HG03108 (cell line): ENCODE measurements around the gene C9orf78.
"Not testable (repeated sequence)": the region's sequence is repeated elsewhere in the genome, so short reads cannot be mapped to it uniquely, and the experiment has no call there.

Experiments used
- ATAC-seq: cut with Tn5 transposase; IDR thresholded peaks from one replicate; pipeline ENCODE4 v1.9.1; 2021; ENCODE audit warnings: moderate library complexity; ENCODE audit not compliant: unreplicated experiment

C9orf78 gene

DNA sequence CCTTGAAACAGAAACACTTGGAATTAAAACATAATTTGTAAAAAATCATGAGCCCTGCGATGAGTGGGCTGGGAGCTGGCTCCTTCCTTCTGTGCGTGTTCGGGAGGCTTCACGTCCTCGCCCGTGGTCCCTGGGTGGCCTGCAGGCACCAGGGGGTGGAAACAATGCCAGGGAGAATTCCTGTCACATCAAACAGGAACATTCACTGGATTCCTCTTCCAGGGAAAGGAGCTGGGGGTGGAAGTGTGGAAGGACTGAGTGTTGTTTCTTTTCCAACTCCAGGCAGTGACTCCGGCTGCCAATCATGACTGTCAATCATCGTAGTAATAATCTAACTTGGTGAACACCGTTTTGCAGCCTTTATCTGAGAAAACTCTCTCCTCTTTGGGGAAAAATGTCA lies 21.4 kb downstream of the C9orf78 start:
- no peak for ATAC-seq

DNA sequence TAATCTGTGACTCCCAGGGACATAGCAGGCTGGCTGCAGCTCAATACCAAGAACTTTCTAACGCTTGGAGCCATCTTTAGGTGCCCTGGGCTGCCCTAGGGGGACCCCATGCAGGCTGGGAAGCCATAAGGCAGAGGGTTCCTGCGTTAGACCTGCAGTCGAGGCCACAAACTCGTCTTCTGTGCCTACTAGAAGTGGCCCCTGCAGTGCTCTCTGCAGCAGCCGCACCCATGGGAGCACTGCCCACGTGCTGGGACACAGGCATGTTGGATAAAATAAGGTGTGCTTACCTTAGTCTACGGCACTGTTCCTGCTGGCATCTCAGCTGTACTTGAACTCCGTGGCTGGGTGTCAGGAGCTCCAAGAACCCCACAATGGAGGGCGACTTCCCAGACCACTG lies 22.7 kb downstream of the C9orf78 start:
- no peak for ATAC-seq

DNA sequence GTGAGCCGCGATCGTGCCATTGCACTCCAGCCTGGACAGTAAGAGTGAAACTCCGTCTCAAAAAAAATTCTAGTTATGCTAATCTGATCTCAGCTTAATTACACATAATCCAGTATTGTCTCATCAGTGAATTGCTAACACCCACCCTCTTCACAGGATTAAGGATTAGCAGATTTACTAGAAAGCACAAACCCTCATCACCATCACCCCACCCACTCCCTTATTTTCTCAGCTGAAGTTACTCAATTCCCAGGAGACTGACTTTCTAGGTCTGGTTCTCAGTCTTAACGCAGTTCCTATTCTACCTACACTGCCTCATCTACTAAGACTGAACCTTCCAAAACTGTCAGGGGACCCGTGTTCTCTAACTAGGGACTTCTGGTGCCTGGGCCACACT lies 23.1 kb downstream of the C9orf78 start:
- no peak for ATAC-seq

DNA sequence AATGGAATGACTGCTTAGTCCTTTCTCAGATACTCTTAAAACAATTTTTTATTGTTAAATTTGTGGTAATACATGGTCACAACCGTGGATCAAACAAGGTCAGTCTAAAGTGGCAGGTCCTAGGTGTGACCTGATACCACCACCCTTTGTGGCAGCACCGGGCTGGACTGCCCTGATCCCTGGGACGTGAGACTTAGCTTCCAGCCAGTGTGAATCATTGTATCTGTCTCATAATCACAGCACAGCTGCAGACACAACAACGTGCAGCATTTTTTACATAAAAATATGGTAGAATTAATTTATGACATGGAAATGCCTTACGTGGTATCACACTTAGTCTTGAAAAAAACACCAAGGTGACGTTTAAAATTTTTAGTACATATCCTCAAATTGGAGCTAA lies 24.3 kb downstream of the C9orf78 start:
- ATAC-seq, result no peak

GRCh38 chr9:129810116-129810515 lies 25.0 kb downstream of the C9orf78 start:
- no peak for ATAC-seq

- ATAC-seq, result no peak
These were observed 25.7 kb downstream of the C9orf78 start for GRCh38 chr9:129809346-129809745.

- ATAC-seq, result no peak
These were observed 29.0 kb downstream of the C9orf78 start for GRCh38 chr9:129806061-129806460.

DNA sequence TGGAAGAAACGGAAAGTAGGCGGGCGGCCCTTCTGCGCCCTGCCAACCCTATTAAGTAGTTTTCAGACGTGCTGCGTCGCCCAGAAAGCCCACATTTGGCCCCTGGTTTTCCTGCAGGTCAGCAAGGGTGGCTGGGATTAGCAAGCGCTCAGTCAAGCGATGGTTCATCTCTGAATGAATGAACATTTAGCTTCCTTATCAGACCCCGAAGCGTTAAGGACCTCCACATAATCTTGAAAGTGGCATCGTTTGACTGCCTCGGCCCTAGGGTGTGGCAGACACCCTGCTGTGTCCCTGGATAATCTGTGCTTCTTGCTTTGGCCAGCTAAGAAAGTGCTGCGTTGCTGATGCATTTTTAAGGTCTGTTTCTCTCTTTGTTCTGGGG lies 31.4 kb downstream of the C9orf78 start:
- ATAC-seq, result no peak

DNA sequence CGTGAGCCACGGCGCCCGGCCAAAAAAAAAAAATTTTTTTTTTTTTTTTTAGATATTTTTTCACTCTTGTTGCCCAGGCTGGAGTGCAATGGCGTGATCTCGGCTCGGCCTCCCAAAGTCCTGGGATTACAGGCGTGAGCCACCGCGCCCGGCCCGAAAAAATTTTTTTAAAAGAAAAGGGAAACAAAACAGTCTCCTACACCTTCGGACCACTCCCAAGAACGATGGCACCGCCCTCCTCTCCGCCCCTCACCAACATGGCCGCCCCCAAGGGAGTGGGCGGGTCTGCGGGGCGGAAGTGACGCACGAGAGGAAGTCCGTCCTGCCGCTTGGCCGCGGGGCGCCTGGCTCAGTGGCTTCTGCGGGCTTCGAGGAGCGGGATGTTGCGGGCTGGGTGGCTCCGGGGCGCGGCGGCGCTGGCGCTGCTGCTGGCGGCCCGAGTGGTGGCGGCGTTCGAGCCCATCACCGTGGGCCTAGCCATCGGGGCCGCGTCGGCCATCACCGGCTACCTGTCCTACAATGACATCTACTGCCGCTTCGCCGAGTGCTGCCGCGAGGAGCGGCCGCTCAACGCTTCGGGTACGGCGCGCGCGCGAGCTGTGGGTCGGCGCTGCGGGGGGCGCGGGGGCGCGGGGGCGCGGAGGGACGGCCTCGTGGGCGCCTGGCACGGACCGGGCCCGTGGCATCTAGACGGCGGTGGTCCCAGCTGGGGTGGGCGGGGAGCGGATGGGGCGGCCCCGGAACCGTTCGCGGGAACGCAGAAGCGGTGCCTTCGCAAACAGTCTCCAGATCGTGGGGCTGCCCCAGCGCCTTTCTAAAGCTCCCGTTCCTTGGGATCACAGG lies 32.0 kb downstream of the C9orf78 start, which contains the start of gene TOR1B:
TSS of gene TOR1B (plus strand) at position 352 of the 843 bp plus-strand sequence. CDS start at position 381, 29 bp downstream.
- peak; percentile 96 for ATAC-seq

GRCh38 chr9:129801504-129801903 lies 33.6 kb downstream of the C9orf78 start:
- ATAC-seq, result no peak

- ATAC-seq, result no peak
These were observed 36.1 kb downstream of the C9orf78 start for GRCh38 chr9:129798973-129799372.

DNA sequence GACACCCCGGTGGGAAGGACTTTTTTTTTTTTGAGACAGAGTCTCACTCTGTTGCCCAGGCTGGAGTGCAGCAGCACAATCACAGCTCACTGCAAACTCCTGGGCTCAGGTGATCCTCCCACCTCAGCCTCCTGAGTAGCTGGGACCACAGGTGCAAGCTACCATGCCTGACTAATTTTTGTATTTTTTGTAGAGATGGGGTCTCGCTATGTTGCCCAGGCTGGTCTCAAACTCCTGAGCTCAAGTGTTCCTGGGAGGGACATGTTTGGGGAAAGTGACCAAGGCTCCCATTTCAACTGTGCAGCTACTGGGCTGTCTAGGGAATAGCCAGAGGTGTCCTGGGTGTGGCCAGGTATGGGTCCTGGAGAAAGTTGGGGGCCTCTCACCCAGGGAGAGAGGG lies 39.0 kb downstream of the C9orf78 start:
- not testable (repeated sequence) for ATAC-seq

- ATAC-seq, result no peak
These were observed 40.5 kb downstream of the C9orf78 start for GRCh38 chr9:129794549-129794948.

- no peak for ATAC-seq
These were observed 48.6 kb downstream of the C9orf78 start for GRCh38 chr9:129786481-129786880.

- no peak for ATAC-seq
These were observed 49.2 kb downstream of the C9orf78 start for GRCh38 chr9:129785866-129786265.

DNA sequence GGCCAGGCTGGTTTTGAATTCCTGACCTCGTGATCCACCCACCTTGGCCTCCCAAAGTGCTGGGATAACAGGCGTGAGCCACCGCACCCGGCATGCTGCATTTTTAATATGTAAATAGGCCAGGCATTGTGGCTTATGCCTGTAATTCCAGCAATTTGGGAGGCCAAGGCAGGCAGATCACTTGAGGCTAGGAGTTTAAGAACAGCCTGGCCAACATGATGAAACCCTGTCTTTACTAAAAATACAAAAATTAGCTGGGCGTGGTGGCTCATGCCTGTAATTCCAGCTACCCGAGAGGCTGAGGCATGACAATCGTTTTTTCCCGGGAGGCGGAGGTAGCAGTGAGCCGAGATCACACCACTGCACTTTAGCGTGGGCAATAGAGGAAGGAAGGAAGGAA lies 50.1 kb downstream of the C9orf78 start:
- not testable (repeated sequence) for ATAC-seq

DNA sequence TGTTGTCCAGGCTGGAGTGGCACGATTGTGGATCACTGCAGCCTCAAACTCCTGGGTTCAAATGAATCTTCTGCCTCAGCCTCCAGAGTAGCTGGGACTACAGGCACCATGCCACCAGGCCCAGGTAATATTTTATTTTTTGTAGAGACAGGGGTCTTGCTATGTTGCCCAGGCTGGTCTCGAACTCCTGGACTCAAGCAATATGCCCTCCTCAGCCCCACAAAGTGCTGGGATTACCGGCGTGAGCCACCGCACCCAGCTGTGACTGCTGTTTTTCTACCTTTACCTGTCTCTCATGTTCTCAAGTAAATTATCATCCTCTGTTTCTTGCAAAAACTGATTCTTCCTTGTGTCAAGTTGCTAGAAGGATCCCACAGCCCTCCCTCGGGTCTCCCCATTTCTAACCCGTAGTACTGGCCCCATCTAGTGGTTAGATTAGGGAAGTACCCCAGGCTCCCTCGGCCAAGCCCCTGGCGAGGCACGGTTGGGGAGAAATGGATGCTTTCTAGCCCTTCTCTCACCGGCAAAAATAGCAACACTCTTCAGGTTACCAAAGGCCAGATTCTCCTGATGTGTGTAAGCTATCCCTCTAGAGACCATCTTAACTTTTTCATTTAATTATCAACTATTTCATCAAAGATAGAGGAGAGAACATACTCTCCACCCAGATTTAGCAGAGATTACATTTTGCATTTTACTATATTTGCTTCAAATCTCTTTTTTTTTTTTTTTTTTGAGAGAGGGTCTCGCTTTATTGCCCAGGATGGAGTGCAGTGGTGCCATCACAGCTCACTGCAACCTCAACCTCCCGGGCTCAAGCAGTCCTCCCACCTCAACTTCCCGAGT lies 51.3 kb downstream of the C9orf78 start:
- no peak for ATAC-seq

GRCh38 chr9:129781981-129782380 lies 53.1 kb downstream of the C9orf78 start:
- ATAC-seq, result no peak

- ATAC-seq, result no peak
These were observed 53.9 kb downstream of the C9orf78 start for GRCh38 chr9:129781131-129781530.

DNA sequence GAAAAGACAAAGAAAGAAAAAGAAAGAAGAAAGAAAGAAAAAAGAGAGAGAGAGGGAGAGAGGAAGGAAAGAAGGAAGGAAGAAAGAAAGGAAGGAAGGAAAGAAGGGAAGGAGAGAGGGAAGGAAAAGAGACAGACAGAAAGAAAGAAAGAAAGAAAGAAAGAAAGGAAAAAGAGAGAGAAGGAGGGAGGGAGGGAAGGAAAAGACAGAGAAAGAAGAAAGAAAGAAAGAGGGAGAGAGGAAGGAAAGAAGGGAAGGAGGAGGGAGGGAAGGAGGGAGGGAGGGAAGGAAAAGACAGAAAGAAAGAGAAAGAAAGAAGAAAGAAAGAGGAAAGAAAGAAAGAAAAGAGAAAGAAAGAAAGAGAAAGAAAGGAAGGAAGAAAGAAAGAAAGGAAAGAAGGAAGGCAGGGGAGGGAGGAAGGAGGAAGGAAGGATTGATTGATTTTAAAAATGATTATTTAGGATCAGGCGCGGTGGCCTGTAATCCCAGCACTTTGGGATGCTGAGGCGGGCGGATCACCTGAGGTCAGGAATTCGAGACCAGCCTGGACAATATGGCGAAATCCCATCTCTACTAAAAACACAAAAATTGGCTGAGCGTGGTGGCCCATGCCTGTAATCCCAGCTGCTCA lies 55.4 kb downstream of the C9orf78 start:
- no peak for ATAC-seq

GRCh38 chr9:129778469-129778868 lies 56.6 kb downstream of the C9orf78 start:
- no peak for ATAC-seq

GRCh38 chr9:129777769-129778130 lies 57.3 kb downstream of the C9orf78 start:
- no peak for ATAC-seq
